ENCODE results near the gene RAMP1.
A peak's percentile ranks its signal among the peaks of the same experiment; 100 is the strongest.
"Not testable (repeated sequence)": the region's sequence is repeated elsewhere in the genome, so short reads cannot be mapped to it uniquely, and the experiment has no call there.

Gene RAMP1

DNA sequence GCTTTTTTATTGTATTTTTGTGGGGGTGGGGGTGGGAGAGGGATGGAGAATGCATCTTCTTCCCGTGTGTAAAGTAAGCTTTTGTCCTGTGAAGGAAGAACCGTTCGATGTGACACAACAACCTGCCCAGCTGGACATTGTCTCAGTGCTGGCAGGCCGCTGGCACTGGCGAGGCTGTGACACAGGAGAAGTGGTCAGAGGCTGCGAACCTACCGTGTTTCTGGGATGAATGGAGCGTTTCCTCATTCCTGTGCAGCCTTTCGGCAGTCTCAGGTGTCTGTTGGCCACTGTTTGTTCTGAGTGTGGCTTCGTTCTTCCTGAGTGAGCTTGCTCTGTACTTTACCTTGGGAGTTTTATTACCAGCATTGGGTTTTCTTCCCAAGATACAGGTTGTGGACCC lies 8.0 kb downstream of the RAMP1 start:
- no peak for DNase-seq (ENCODE audit: low read depth)
- no peak overlapping the region for H3K4me3 ChIP-seq (ENCODE audit: low read depth, low read length)
- TF ChIP-seq MAX (IDR thresholded peaks at IDR 0.05; ENCODE audit: low read depth, low read length) (no peak), CTCF (IDR thresholded peaks at IDR 0.05; ENCODE audit: low read depth, low read length) (no peak), MYC (IDR thresholded peaks at IDR 0.05; ENCODE audit: low read depth, low read length) (no peak), POLR2A (IDR thresholded peaks at IDR 0.05; ENCODE audit: extremely low read depth, insufficient read length) (no peak)

GRCh38 chr2:237868074-237868473 lies 8.7 kb downstream of the RAMP1 start:
- not testable (repeated sequence) for DNase-seq (ENCODE audit: low read depth); H3K4me3 ChIP-seq (ENCODE audit: low read depth, low read length)

- peak; percentile 53 for DNase-seq (ENCODE audit: low read depth)
- TF ChIP-seq MYC (IDR thresholded peaks at IDR 0.05; ENCODE audit: low read depth, low read length) (no peak), MAX (IDR thresholded peaks at IDR 0.05; ENCODE audit: low read depth, low read length) (no peak), CTCF (IDR thresholded peaks at IDR 0.05; ENCODE audit: low read depth, low read length) (no peak), POLR2A (IDR thresholded peaks at IDR 0.05; ENCODE audit: extremely low read depth, insufficient read length) (no peak)
Observed at GRCh38 chr2:237868631-237869342, 9.4 kb downstream of the RAMP1 start.

DNA sequence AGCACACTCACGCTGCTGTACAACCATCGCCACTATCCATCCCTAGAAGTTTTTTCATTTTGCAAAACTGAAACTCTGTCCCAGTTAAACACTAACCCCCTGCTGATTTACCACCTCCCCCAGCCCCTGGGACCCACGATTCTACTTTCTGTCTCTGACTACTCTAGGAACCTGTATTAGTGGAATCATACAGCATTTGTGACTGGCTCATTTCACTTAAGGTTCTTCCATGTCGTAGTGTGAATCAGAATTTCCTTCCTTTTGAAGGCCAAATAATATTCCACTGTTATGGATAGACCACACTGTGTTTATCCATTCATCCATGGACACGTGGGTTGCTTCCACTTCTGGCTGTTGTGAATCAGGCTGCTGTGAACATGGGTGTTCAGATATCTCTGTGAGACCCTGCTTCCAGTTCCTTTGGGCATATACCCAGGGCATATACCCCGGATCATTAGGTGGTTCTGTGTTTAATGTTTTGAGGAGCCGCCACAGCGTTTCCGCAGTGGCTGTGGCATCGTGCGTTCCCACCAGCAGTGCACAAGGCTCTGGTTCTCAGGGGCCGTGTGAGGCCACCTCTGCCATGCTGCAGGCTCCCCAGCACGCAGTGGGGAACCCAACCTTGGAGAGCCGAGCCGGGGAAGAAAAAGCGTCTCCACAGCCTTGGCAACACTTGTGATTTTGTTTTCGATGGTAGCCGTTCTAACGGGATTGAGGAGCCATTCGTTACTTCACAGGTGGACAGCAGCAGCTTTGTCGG lies 10.1 kb downstream of the RAMP1 start:
- no peak for DNase-seq (ENCODE audit: low read depth)
- TF ChIP-seq MYC (IDR thresholded peaks at IDR 0.05; ENCODE audit: low read depth, low read length) (no peak), POLR2A (IDR thresholded peaks at IDR 0.05; ENCODE audit: extremely low read depth, insufficient read length) (no peak), CTCF (IDR thresholded peaks at IDR 0.05; ENCODE audit: low read depth, low read length) (no peak), MAX (IDR thresholded peaks at IDR 0.05; ENCODE audit: low read depth, low read length) (no peak)
- H3K4me3 ChIP-seq (ENCODE audit: low read depth, low read length), result no peak overlapping the region

More at GRCh38 chr2:237868631-237869342, 9.4 kb downstream of the RAMP1 start:
- H3K4me3 ChIP-seq (ENCODE audit: low read depth, low read length), result no peak overlapping the region

DNA sequence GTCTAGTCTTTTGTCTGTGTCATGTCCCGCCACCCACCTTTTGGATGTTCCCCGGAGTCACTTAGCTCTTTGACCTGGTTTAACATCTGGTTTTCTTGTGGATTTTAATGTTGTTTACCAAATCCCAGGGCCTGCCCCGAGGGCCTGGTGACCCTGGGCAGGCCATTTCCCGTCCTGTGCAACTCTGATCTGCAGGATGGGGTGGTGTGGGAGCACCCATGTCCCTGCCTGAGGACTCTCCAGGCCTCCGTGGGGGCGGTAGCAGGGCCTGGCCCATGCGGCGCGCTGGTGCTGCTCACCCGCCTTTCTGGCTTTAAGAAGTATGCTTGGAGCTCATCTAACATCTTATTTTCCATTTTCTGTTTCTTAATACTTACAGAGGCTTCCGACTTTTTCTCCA lies 10.7 kb downstream of the RAMP1 start:
- DNase-seq (ENCODE audit: low read depth), result no peak
- no peak for TF ChIP-seq POLR2A (IDR thresholded peaks at IDR 0.05; ENCODE audit: extremely low read depth, insufficient read length)
- no peak for TF ChIP-seq CTCF (IDR thresholded peaks at IDR 0.05; ENCODE audit: low read depth, low read length)
- TF ChIP-seq MAX (IDR thresholded peaks at IDR 0.05; ENCODE audit: low read depth, low read length), result no peak
- no peak for TF ChIP-seq MYC (IDR thresholded peaks at IDR 0.05; ENCODE audit: low read depth, low read length)
- H3K4me3 ChIP-seq (ENCODE audit: low read depth, low read length), result no peak overlapping the region

Data from NB4 (cell line).